ENCODE measurements around the gene STXBP4. TPM values are rescaled to one million over a fixed set of nuclear protein-coding genes. Genes with fewer than 3 reads are reported as not detected.
A peak's percentile ranks its signal among the peaks of the same experiment; 100 is the strongest.

Gene STXBP4
- total RNA-seq, 6 donors from 2014 or later = 9.1 to 24.7 (median 11.9) TPM

DNA sequence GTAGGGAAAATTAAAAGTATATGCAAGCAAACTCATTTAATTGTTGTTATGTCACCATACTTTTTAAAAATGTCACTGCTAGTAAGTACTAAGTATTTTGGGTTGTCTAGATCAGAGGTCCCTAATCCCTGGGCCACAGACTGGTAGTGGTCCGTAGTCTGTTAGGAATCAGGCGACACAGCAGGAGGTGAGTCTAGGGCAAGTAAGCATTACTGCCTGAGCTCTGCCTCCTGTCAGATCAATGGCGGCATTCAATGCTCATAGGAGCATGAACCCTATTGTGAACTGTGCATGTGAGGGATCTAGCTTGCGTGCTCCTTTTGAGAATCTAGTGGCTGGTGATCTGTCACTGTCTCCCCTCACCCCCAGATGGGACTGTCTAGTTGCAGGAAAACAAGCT, 21.6 kb downstream of the STXBP4 start:
- TF ChIP-seq POLR2AphosphoS5 (IDR thresholded peaks at IDR 0.05) = no peak
- TF ChIP-seq, protein P1, sequence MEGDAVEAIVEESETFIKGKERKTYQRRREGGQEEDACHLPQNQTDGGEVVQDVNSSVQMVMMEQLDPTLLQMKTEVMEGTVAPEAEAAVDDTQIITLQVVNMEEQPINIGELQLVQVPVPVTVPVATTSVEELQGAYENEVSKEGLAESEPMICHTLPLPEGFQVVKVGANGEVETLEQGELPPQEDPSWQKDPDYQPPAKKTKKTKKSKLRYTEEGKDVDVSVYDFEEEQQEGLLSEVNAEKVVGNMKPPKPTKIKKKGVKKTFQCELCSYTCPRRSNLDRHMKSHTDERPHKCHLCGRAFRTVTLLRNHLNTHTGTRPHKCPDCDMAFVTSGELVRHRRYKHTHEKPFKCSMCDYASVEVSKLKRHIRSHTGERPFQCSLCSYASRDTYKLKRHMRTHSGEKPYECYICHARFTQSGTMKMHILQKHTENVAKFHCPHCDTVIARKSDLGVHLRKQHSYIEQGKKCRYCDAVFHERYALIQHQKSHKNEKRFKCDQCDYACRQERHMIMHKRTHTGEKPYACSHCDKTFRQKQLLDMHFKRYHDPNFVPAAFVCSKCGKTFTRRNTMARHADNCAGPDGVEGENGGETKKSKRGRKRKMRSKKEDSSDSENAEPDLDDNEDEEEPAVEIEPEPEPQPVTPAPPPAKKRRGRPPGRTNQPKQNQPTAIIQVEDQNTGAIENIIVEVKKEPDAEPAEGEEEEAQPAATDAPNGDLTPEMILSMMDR (IDR thresholded peaks at IDR 0.05) = no peak
- no peak for TF ChIP-seq POLR2A (IDR thresholded peaks at IDR 0.05)
- no peak for TF ChIP-seq EP300 (IDR thresholded peaks at IDR 0.05)
- Histone ChIP-seq H3K27ac (no peak overlapping the region), H3K9me3 (no peaks in the 10 kb centered on the region), H3K4me3 (no peak overlapping the region), H3K4me1 (no peaks in the 10 kb centered on the region), H3K36me3 (peaks cover 0 to 5% (median 0%) of the 10 kb centered on the region in 4 donors), H3K27me3 (no peaks in the 10 kb centered on the region)
- 95 to 97% methylated on average over 4 of the region's 4 CpGs for WGBS, 2 donors
- ATAC-seq (ENCODE audit: low FRiP score in 2 of 2) (no peak), DNase-seq (no peak)

DNA sequence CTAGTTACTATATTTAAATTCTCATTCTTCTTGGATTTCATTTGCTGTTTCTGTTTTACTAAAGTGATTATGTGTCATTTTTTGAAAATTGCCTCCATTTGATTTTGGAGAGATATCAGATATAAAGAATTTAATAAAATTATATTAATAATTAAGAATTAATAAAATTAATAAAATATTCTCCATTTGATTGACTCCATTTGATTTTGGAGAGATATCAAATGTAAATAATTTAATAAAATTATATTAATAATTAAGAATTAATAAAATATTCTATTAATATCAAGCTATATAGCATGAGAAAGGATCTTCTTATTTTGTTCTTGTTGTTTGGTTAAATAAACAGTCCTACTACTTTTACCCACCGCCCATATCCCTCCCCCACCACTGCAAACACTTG, 23.0 kb downstream of the STXBP4 start:
- no peak for ATAC-seq (ENCODE audit: low FRiP score in 2 of 2)
- no peak for TF ChIP-seq POLR2AphosphoS5 (IDR thresholded peaks at IDR 0.05)
- TF ChIP-seq POLR2A (IDR thresholded peaks at IDR 0.05) = no peak
- TF ChIP-seq EP300 (IDR thresholded peaks at IDR 0.05) = no peak
- TF ChIP-seq, protein P1 (IDR thresholded peaks at IDR 0.05) = no peak
- 87 to 96% methylated on average over 1 of the region's 1 CpG for WGBS, 2 donors

DNA sequence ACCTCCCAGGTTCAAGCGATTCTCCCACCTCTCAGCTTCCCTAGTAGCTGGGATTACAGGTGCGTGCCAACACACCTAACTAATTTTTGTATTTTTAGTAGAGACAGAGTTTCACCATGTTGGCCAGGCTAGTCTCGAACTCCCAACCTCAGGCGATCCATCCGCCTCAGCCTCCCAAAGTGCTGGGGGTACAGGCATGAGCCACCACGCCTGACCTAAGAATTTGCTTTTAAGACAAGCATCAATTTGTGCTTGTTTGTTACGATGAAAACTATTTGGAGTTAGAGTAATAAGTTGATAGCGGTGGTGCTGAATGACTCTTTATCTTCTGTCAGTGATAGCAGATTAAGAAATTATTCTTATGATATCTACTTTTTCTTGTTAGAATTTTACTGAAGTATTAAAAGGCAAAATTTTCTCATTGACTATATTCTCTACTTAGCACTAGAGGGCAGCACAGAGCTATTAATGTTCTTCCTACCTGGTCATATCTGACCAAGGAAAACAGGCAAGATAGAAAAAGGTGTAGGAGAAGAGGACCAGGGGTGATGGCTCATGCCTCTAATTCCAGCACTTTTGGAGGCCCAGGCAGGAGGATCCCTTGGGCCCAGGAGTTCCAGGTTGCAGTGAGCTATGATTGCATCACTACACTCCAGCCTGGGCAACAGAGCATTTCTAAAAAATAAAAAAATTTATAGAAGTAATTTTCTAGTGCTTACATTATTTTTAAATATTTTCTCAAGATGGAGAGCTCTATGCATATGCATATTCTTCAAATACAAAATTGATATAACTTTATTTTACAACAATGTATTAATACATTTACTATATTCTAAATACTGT, 24.5 kb downstream of the STXBP4 start:
- Histone ChIP-seq H3K4me3 (no peak overlapping the region), H3K9me3 (no peaks in the 10 kb centered on the region), H3K36me3 (peaks cover 0 to 3% (median 1%) of the 10 kb centered on the region in 4 donors), H3K27ac (no peak overlapping the region), H3K27me3 (no peaks in the 10 kb centered on the region), H3K4me1 (no peaks in the 10 kb centered on the region)
- 86 to 90% methylated on average over 8 of the region's 8 CpGs for WGBS, 2 donors
- no peak for TF ChIP-seq POLR2AphosphoS5 (IDR thresholded peaks at IDR 0.05)
- TF ChIP-seq EP300 (IDR thresholded peaks at IDR 0.05) = no peak
- TF ChIP-seq, protein P1 (IDR thresholded peaks at IDR 0.05) = peak in 5 of 6 experiments; percentile 27 to 67 (median 61)
- TF ChIP-seq POLR2A (IDR thresholded peaks at IDR 0.05) = no peak
- DNase-seq (no peak), ATAC-seq (ENCODE audit: low FRiP score in 2 of 2) (peak in 1 of 2 donors; percentile 70)

More for the DNA sequence above, 23.0 kb downstream of the STXBP4 start:
- Histone ChIP-seq H3K36me3 (peaks cover 0 to 5% (median under 1%) of the 10 kb centered on the region in 4 donors), H3K9me3 (no peaks in the 10 kb centered on the region), H3K27ac (no peak overlapping the region), H3K27me3 (no peaks in the 10 kb centered on the region), H3K4me3 (no peak overlapping the region), H3K4me1 (no peaks in the 10 kb centered on the region)
- no peak for DNase-seq

DNA sequence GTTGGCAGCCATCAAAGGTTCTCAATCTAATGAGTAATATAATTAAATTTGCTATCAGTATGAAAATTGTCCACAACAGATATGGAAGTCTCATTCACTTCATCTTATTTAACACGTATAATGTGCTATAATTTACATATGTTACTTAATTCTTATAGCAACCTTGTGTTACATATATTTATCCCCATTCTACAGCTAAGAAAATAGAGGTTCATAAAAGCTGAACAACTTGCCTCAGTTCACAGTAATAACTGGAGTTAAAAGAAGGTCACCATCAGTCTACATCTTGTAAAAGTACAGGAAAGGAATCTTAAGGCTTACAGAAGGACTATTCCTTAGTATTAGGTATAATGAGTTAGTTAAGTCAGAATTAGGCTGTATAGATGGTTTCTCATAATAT, 27.9 kb downstream of the STXBP4 start:
- Histone ChIP-seq H3K36me3 (peaks cover 0 to 19% (median 2%) of the 10 kb centered on the region in 4 donors), H3K27ac (no peak overlapping the region), H3K4me3 (no peak overlapping the region), H3K9me3 (no peaks in the 10 kb centered on the region), H3K4me1 (no peaks in the 10 kb centered on the region), H3K27me3 (no peaks in the 10 kb centered on the region)
- TF ChIP-seq POLR2AphosphoS5 (IDR thresholded peaks at IDR 0.05) = no peak
- no peak for TF ChIP-seq EP300 (IDR thresholded peaks at IDR 0.05)
- TF ChIP-seq, protein P1 (IDR thresholded peaks at IDR 0.05) = no peak
- no peak for TF ChIP-seq POLR2A (IDR thresholded peaks at IDR 0.05)
- 90 to 92% methylated on average over 1 of the region's 1 CpG for WGBS, 2 donors
- no peak for ATAC-seq (ENCODE audit: low FRiP score in 2 of 2)
- DNase-seq = no peak
